GM19397 (cell line): ENCODE results near the gene CCDC136.

Experiments used
- ATAC-seq: cut with Tn5 transposase; IDR thresholded peaks from one replicate; pipeline ENCODE4 v1.9.1; 2021; ENCODE audit warnings: mild to moderate bottlenecking, moderate library complexity; ENCODE audit not compliant: unreplicated experiment

CCDC136 gene

GRCh38 chr7:128777156-128778123, 14.3 kb upstream of the CCDC136 start:
- no peak for ATAC-seq

- ATAC-seq, result no peak
These were observed 12.8 kb upstream of the CCDC136 start for GRCh38 chr7:128778946-128779345.

- no peak for ATAC-seq
These were observed 10.6 kb upstream of the CCDC136 start for GRCh38 chr7:128781126-128781525.

GRCh38 chr7:128781851-128782250, 9.9 kb upstream of the CCDC136 start:
- ATAC-seq, result no peak

- no peak for ATAC-seq
These were observed 8.5 kb upstream of the CCDC136 start for GRCh38 chr7:128783143-128783861.

- ATAC-seq, result no peak
These were observed 6.0 kb upstream of the CCDC136 start for GRCh38 chr7:128785738-128786137.

GRCh38 chr7:128788446-128789412, 3.0 kb upstream of the CCDC136 start:
- ATAC-seq, result no peak

- ATAC-seq, result peak; percentile 6
These were observed 1.3 kb upstream of the CCDC136 start for GRCh38 chr7:128790315-128791041.

- ATAC-seq, result no peak
These were observed 182 bp downstream of the CCDC136 start for GRCh38 chr7:128791972-128792327.

GRCh38 chr7:128792471-128793180, 858 bp downstream of the CCDC136 start:
- ATAC-seq, result no peak

- ATAC-seq, result no peak
These were observed 1.4 kb downstream of the CCDC136 start for GRCh38 chr7:128793181-128793547.

- no peak for ATAC-seq
These were observed 2.3 kb downstream of the CCDC136 start for GRCh38 chr7:128794020-128794419.

- ATAC-seq, result no peak
These were observed 2.7 kb downstream of the CCDC136 start for GRCh38 chr7:128794436-128794835.

- ATAC-seq, result no peak
These were observed 3.4 kb downstream of the CCDC136 start for GRCh38 chr7:128795129-128795528.

GRCh38 chr7:128796327-128796726, 4.6 kb downstream of the CCDC136 start:
- no peak for ATAC-seq

- ATAC-seq, result no peak
These were observed 7.7 kb downstream of the CCDC136 start for GRCh38 chr7:128799451-128799850.

GRCh38 chr7:128800567-128800966, 8.8 kb downstream of the CCDC136 start:
- no peak for ATAC-seq

- ATAC-seq, result no peak
These were observed 9.2 kb downstream of the CCDC136 start for GRCh38 chr7:128801003-128801402.

- ATAC-seq, result no peak
These were observed 10.1 kb downstream of the CCDC136 start for GRCh38 chr7:128801667-128802418.
